H1 (cell line): ENCODE results near the gene TRPV6. TPM values are rescaled to one million over a fixed set of nuclear protein-coding genes. Genes with fewer than 3 reads are reported as not detected.

Experiments
- CTCF ChIA-PET: fragments of 300-600 bp; sonication (Branson Sonifier 250); formaldehyde crosslinking; loops from one replicate; lab custom pipeline; 2021; ENCODE audit not compliant: partially characterized antibody; lab: Charles Lee
- POLR2A ChIA-PET: fragments of 300-600 bp; sonication (Branson Sonifier 250); formaldehyde crosslinking; loops from one replicate; lab custom pipeline; 2021; ENCODE audit warnings: inconsistent platforms; ENCODE audit not compliant: partially characterized antibody; lab: Charles Lee
- DNase-seq, 2 experiments: peaks; one replicate each; pipeline versions ENCODE4 v3.0.0 to v3.0.0-alpha.2; 2010 to 2022; ENCODE audit warnings: low spot score in 2 of 2, low read depth in 1 of 2, mixed read lengths in 1 of 2
- FAIRE-seq: peaks from 2 replicates; lab custom pipeline; 2011; peaks lifted over from hg19 to GRCh38; lab: Jason Lieb, UNC
- H2AFZ ChIP-seq: 2 replicates; pipeline ENCODE4 v1.8.1; 2012; ENCODE audit warnings: low read length, inconsistent platforms
- H2AK5ac ChIP-seq: 2 replicates; pipeline ENCODE4 v1.6.1; 2013; ENCODE audit warnings: low read depth, low read length
- H2BK120ac ChIP-seq: replicated peaks from 2 replicates; pipeline ENCODE3; 2013; ENCODE audit warnings: low read depth, low read length, inconsistent platforms
- H2BK12ac ChIP-seq: 2 replicates; pipeline ENCODE4 v1.6.1; 2013; ENCODE audit warnings: low read depth, low read length
- H2BK15ac ChIP-seq: 2 replicates; pipeline ENCODE4 v1.6.1; 2013; ENCODE audit warnings: low read length
- H2BK20ac ChIP-seq: 2 replicates; pipeline ENCODE4 v1.6.1; 2013; ENCODE audit warnings: low read length
- H2BK5ac ChIP-seq: 2 replicates; pipeline ENCODE4 v1.6.1; 2013; ENCODE audit warnings: low read depth, low read length
- H3K14ac ChIP-seq: 2 replicates; pipeline ENCODE4 v1.6.1; 2013; ENCODE audit warnings: inconsistent platforms; ENCODE audit not compliant: insufficient read length
- H3K18ac ChIP-seq: 2 replicates; pipeline ENCODE4 v1.6.1; 2013; ENCODE audit warnings: low read length; ENCODE audit errors: extremely low read depth
- H3K23ac ChIP-seq: 2 replicates; pipeline ENCODE4 v1.6.1; 2013; ENCODE audit warnings: inconsistent platforms; ENCODE audit not compliant: insufficient read length
- H3K23me2 ChIP-seq: 2 replicates; pipeline ENCODE4 v1.6.1; 2013; ENCODE audit warnings: low read depth, low read length
- H3K27ac ChIP-seq: 2 replicates; pipeline ENCODE4 v1.6.1; 2011; ENCODE audit warnings: low read depth, low read length, inconsistent platforms
- H3K27me3 ChIP-seq, 4 experiments: replicated peaks in 1 of 4; 1 replicate in 1 of 4; 2 replicates in 3 of 4; pipeline versions ENCODE4 v1.6.1 to v1.8.1; 2011 to 2013; ENCODE audit warnings: low read length in 3 of 4, mild to moderate bottlenecking in 3 of 4, inconsistent platforms in 2 of 4, mixed read lengths in 2 of 4, moderate library complexity in 1 of 4; ENCODE audit not compliant: control insufficient read depth in 3 of 4, insufficient read depth in 3 of 4; ENCODE audit errors: extremely low read depth in 1 of 4
- H3K36me3 ChIP-seq, 4 experiments: 2 replicates each; pipeline versions ENCODE4 v1.6.1 to v1.8.1; 2011 to 2013; ENCODE audit warnings: mild to moderate bottlenecking in 4 of 4, low read length in 3 of 4, moderate library complexity in 2 of 4, control low read depth in 1 of 4, inconsistent platforms in 1 of 4; ENCODE audit not compliant: insufficient read depth in 4 of 4, control insufficient read depth in 2 of 4
- H3K4ac ChIP-seq: replicated peaks from 2 replicates; pipeline ENCODE3; 2013; ENCODE audit warnings: low read length, low read depth, mixed read lengths, inconsistent platforms; ENCODE audit not compliant: insufficient read length
- H3K4me1 ChIP-seq, 4 experiments: replicated peaks in 1 of 4; 1 replicate in 1 of 4; 2 replicates in 3 of 4; pipeline versions ENCODE4 v1.6.1 to v1.8.1; 2011 to 2013; ENCODE audit warnings: low read length in 3 of 4, inconsistent platforms in 2 of 4, mixed read lengths in 1 of 4; ENCODE audit not compliant: insufficient read depth in 4 of 4, control insufficient read depth in 3 of 4
- H3K4me2 ChIP-seq, 2 experiments: 2 replicates each; pipeline versions ENCODE4 v1.6.1 to v1.8.1; 2011 to 2013; ENCODE audit warnings: low read depth in 2 of 2, low read length in 2 of 2, control low read depth in 1 of 2, inconsistent platforms in 1 of 2, mild to moderate bottlenecking in 1 of 2; ENCODE audit not compliant: insufficient read depth in 1 of 2
- H3K4me3 ChIP-seq, 4 experiments: fragments of 200-600, 300-600 bp in 1 of 4; sonication (generic), shearing (Covaris generic), sonication (Bioruptor Twin) in 1 of 4; 2 replicates each; pipeline versions ENCODE4 v1.5.1 to v1.8.1; 2011 to 2016; ENCODE audit warnings: low read length in 4 of 4, low read depth in 3 of 4, control low read depth in 2 of 4, inconsistent platforms in 2 of 4, mild to moderate bottlenecking in 2 of 4, mixed read lengths in 1 of 4, moderate library complexity in 1 of 4; ENCODE audit not compliant: insufficient read depth in 2 of 4; ENCODE audit errors: extremely low read depth in 1 of 4
- H3K56ac ChIP-seq: replicated peaks from 2 replicates; pipeline ENCODE3; 2013; ENCODE audit warnings: low read depth, mild to moderate bottlenecking, mixed read lengths, low read length, inconsistent platforms; ENCODE audit not compliant: insufficient read length
- H3K79me1 ChIP-seq: 2 replicates; pipeline ENCODE4 v1.6.1; 2013; ENCODE audit warnings: low read depth, low read length, control low read depth
- H3K79me2 ChIP-seq, 2 experiments: 2 replicates each; pipeline versions ENCODE4 v1.6.1 to v1.8.1; 2012 to 2013; ENCODE audit warnings: low read length in 2 of 2, mild to moderate bottlenecking in 2 of 2, inconsistent platforms in 1 of 2; ENCODE audit not compliant: insufficient read depth in 2 of 2, control insufficient read depth in 1 of 2
- H3K9ac ChIP-seq, 4 experiments: replicated peaks in 1 of 4; 1 replicate in 1 of 4; 2 replicates in 3 of 4; pipeline versions ENCODE4 v1.6.1 to v1.8.1; 2011 to 2013; ENCODE audit warnings: low read depth in 3 of 4, low read length in 3 of 4, control low read depth in 2 of 4, mild to moderate bottlenecking in 2 of 4, moderate library complexity in 2 of 4, inconsistent platforms in 1 of 4; ENCODE audit errors: extremely low read depth in 1 of 4
- H3K9me3 ChIP-seq, 2 experiments: 2 replicates each; pipeline versions ENCODE4 v1.6.1 to v1.8.1; 2012 to 2013; ENCODE audit warnings: mild to moderate bottlenecking in 2 of 2, moderate library complexity in 2 of 2, control low read depth in 1 of 2, inconsistent platforms in 1 of 2, low read depth in 1 of 2, low read length in 1 of 2, mixed read lengths in 1 of 2; ENCODE audit not compliant: insufficient read depth in 2 of 2
- H4K20me1 ChIP-seq, 2 experiments: replicated peaks in 1 of 2; 2 replicates each; pipeline versions ENCODE3 to v1.8.1; 2011 to 2013; ENCODE audit warnings: inconsistent platforms in 2 of 2, low read length in 2 of 2, mild to moderate bottlenecking in 1 of 2; ENCODE audit not compliant: insufficient read depth in 2 of 2, control insufficient read depth in 1 of 2
- H4K5ac ChIP-seq: 2 replicates; pipeline ENCODE4 v1.6.1; 2013; ENCODE audit warnings: low read length, low read depth, mixed read lengths, inconsistent platforms; ENCODE audit not compliant: insufficient read length
- H4K8ac ChIP-seq: 2 replicates; pipeline ENCODE4 v1.8.0; 2013; ENCODE audit warnings: mild to moderate bottlenecking, moderate library complexity, low read length, inconsistent platforms; ENCODE audit not compliant: insufficient read depth; ENCODE audit errors: extremely low read depth
- H4K91ac ChIP-seq: replicated peaks from 2 replicates; pipeline ENCODE3; 2013; ENCODE audit warnings: low read length, mixed read lengths, inconsistent platforms; ENCODE audit not compliant: insufficient read length
- BCL11A ChIP-seq, 2 experiments: IDR thresholded peaks; one replicate each; pipeline ENCODE4 v1.6.1; 2011; ENCODE audit warnings: low read depth in 2 of 2, low read length in 2 of 2, mild to moderate bottlenecking in 2 of 2
- CBX5 ChIP-seq: fragments of 300-800, 300-1000 bp; sonication (generic); IDR thresholded peaks from 2 replicates; pipeline ENCODE4 v1.7.1; 2016; ENCODE audit warnings: antibody characterized with exemption, low read length, low read depth
- CTBP2 ChIP-seq: IDR thresholded peaks from 2 replicates; pipeline ENCODE4 v1.7.0; 2011; ENCODE audit warnings: borderline replicate concordance, mild to moderate bottlenecking, moderate library complexity, mixed read lengths, low read length; ENCODE audit not compliant: insufficient read depth, insufficient read length
- EP300 ChIP-seq, 2 experiments: IDR thresholded peaks; 1 replicate in 1 of 2; 2 replicates in 1 of 2; pipeline ENCODE4 v1.6.1; 2011 to 2012; ENCODE audit warnings: low read depth in 2 of 2, low read length in 2 of 2, mild to moderate bottlenecking in 2 of 2, borderline replicate concordance in 1 of 2, inconsistent platforms in 1 of 2, moderate library complexity in 1 of 2
- SP2 ChIP-seq: IDR thresholded peaks from 2 replicates; pipeline ENCODE4 v1.6.1; 2012; ENCODE audit warnings: mild to moderate bottlenecking, low read length, inconsistent platforms
- TEAD4 ChIP-seq: IDR thresholded peaks from 2 replicates; pipeline ENCODE4 v1.6.1; 2012; ENCODE audit warnings: low read depth, low read length, inconsistent platforms, mixed read lengths
- WGBS, 2 experiments: shearing (Covaris generic) in 1 of 2; methylation state at CpG; one replicate each; pipeline versions ENCODE4 v1.1.6 to v1.1.7; 2013 to 2015; ENCODE audit warnings: low lambda C conversion rate in 2 of 2, mixed read lengths in 2 of 2, inconsistent platforms in 1 of 2, low coverage in 1 of 2, missing lambda C conversion rate in 1 of 2; ENCODE audit not compliant: insufficient replicate concordance in 2 of 2, insufficient coverage in 1 of 2, insufficient read length in 1 of 2; ENCODE audit errors: extremely low coverage in 1 of 2, missing lambda C conversion rate in 1 of 2; 5-methylcytosine and 5-hydroxymethylcytosine counted together
- polyA plus RNA-seq, 7 experiments: library from polyadenylated mRNA; depleted of rRNA in 3 of 7; stranded (reverse) in 5 of 7; unstranded in 2 of 7; fragments of >200 nt in 5 of 7; fragments of 200-250 nt in 2 of 7; gene quantifications; 1 replicate in 5 of 7; 2 replicates in 1 of 7; 4 replicates in 1 of 7; pipeline versions ENCODE4 v1.2.1 to v1.2.3, GENCODE V29; 2011 to 2013; ENCODE audit warnings: missing spikeins in 2 of 7, mixed read lengths in 2 of 7
- total RNA-seq: library from RNA; stranded (reverse); fragmentation: NEBNext Ultra II Directional; extraction: Animal tissue kit (Norgen Biotek cat#: 25700); gene quantifications from 2 replicates; pipeline ENCODE4 v1.2.1, GENCODE V29; 2021
- TF ChIP-seq, protein P1 (sequence below), 3 experiments: IDR thresholded peaks; 1 replicate in 2 of 3; 2 replicates in 1 of 3; pipeline versions ENCODE4 v1.5.1 to v1.6.1; 2011; ENCODE audit warnings: low read length in 3 of 3, mild to moderate bottlenecking in 3 of 3, inconsistent platforms in 2 of 3, low read depth in 1 of 3, moderate library complexity in 1 of 3; ENCODE audit not compliant: insufficient read depth in 1 of 3; ENCODE audit errors: control extremely low read depth in 1 of 3

Gene TRPV6
- total and polyA plus RNA-seq, 2 of the 8 experiments (the other 6 are each of a cell fraction or from before 2014, with no cell fraction given) = 0.52 to 1.1 TPM

DNA sequence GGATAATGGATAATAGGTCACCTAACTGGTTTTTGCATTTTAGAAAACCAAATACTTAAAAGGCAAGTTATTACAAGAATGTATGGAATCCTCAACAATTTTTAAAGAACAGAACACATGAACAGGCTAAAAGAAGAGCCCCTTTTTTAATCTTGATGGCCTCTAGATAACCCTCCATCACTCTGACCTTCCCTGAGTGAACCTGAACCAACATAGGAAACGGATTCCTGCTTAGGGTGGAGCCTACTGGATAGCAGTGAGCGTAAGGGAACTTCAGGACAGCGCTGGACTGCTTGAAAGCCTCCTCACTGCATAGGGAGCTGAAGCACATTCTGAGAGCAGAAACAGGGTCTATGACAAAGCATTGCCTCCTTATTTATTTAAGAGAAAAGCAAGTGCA is 27.5 kb upstream of the TRPV6 start:
- no peaks in the 10 kb centered on the region for H3K79me2 ChIP-seq
- no peak overlapping the region for H3K27ac ChIP-seq
- H3K9me3 ChIP-seq = no peaks in the 10 kb centered on the region
- H2AFZ ChIP-seq = no peak overlapping the region
- no peak overlapping the region for H3K18ac ChIP-seq
- no peak overlapping the region for H3K9ac ChIP-seq
- no peak overlapping the region for H4K8ac ChIP-seq
- no peak overlapping the region for H2BK20ac ChIP-seq
- H3K4me2 ChIP-seq = no peak overlapping the region
- no peak overlapping the region for H3K14ac ChIP-seq
- H3K23ac ChIP-seq = no peak overlapping the region
- H2AK5ac ChIP-seq = no peak overlapping the region
- no peak overlapping the region for H2BK120ac ChIP-seq
- no peak overlapping the region for H2BK12ac ChIP-seq
- H4K91ac ChIP-seq = no peak overlapping the region
- no peaks in the 10 kb centered on the region for H3K36me3 ChIP-seq
- WGBS, 2 experiments = 89% methylated on average over 3 of the region's 3 CpGs; no CpG with 5 or more reads in 1 of the 2 experiments
- H2BK15ac ChIP-seq = no peak overlapping the region
- H3K56ac ChIP-seq = no peak overlapping the region
- H3K4ac ChIP-seq = no peak overlapping the region
- POLR2A ChIA-PET = no interaction called here
- DNase-seq = no peak
- no peak for FAIRE-seq
- H3K4me1 ChIP-seq = no peaks in the 10 kb centered on the region
- no peaks in the 10 kb centered on the region for H3K23me2 ChIP-seq
- TF ChIP-seq SP2 (no peak), CTBP2 (no peak), TEAD4 (no peak), EP300 (IDR thresholded peaks at IDR 0.05; ENCODE audit: borderline replicate concordance in 1 of 2, low read depth in 2 of 2, low read length in 2 of 2) (no peak), BCL11A (IDR thresholded peaks at IDR 0.05; ENCODE audit: low read depth in 2 of 2, low read length in 2 of 2) (no peak), CBX5 (no peak)
- TF ChIP-seq, protein P1, sequence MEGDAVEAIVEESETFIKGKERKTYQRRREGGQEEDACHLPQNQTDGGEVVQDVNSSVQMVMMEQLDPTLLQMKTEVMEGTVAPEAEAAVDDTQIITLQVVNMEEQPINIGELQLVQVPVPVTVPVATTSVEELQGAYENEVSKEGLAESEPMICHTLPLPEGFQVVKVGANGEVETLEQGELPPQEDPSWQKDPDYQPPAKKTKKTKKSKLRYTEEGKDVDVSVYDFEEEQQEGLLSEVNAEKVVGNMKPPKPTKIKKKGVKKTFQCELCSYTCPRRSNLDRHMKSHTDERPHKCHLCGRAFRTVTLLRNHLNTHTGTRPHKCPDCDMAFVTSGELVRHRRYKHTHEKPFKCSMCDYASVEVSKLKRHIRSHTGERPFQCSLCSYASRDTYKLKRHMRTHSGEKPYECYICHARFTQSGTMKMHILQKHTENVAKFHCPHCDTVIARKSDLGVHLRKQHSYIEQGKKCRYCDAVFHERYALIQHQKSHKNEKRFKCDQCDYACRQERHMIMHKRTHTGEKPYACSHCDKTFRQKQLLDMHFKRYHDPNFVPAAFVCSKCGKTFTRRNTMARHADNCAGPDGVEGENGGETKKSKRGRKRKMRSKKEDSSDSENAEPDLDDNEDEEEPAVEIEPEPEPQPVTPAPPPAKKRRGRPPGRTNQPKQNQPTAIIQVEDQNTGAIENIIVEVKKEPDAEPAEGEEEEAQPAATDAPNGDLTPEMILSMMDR (IDR thresholded peaks at IDR 0.05; ENCODE audit: control extremely low read depth in 1 of 3, insufficient read depth in 1 of 3, low read depth in 1 of 3, low read length in 3 of 3) = no peak
- H3K27me3 ChIP-seq = no peaks in the 10 kb centered on the region
- no peaks in the 10 kb centered on the region for H4K20me1 ChIP-seq
- no peak overlapping the region for H4K5ac ChIP-seq
- no peak overlapping the region for H3K4me3 ChIP-seq
- H2BK5ac ChIP-seq = no peak overlapping the region
- no peaks in the 10 kb centered on the region for H3K79me1 ChIP-seq
- CTCF ChIA-PET = interaction anchor here (1.1 to 4.3 kb wide), 3 partner anchors 12 to 19 kb away, joined by 4 to 31 read pairs (median 16); no protein-coding TSS in a partner anchor
